ENCODE measurements around the gene AGRP. TPM values are rescaled to one million over a fixed set of nuclear protein-coding genes. Genes with fewer than 3 reads are reported as not detected.
A peak's percentile ranks its signal among the peaks of the same experiment; 100 is the strongest.
"Not testable (repeated sequence)": the region's sequence is repeated elsewhere in the genome, so short reads cannot be mapped to it uniquely, and the experiment has no call there.

AGRP gene
- total RNA-seq, 6 donors from 2014 or later, result 3.5 to 7.6 (median 3.8) TPM; not detected in 3

- no peak for ATAC-seq (ENCODE audit: low FRiP score in 2 of 2)
- Histone ChIP-seq H3K27me3 (no peaks in the 10 kb centered on the region), H3K36me3 (peaks cover 0 to 4% (median 0%) of the 10 kb centered on the region in 4 donors), H3K4me1 (peaks cover 9 to 34% (median 23%) of the 10 kb centered on the region in 4 donors), H3K4me3 (no peak overlapping the region), H3K27ac (peak overlapping the region; percentile 45 to 84 (median 68)), H3K9me3 (no peaks in the 10 kb centered on the region)
- DNase-seq, result no peak
- 55 to 84% methylated on average over 4 of the region's 4 CpGs for WGBS, 2 donors
- no peak for TF ChIP-seq CTCF (IDR thresholded peaks at IDR 0.05)
- TF ChIP-seq EP300 (IDR thresholded peaks at IDR 0.05), result no peak
- no peak for TF ChIP-seq POLR2AphosphoS5 (IDR thresholded peaks at IDR 0.05)
- no peak for TF ChIP-seq POLR2A (IDR thresholded peaks at IDR 0.05)
Observed at GRCh38 chr16:67489401-67490083, 6.2 kb upstream of the AGRP start.

DNA sequence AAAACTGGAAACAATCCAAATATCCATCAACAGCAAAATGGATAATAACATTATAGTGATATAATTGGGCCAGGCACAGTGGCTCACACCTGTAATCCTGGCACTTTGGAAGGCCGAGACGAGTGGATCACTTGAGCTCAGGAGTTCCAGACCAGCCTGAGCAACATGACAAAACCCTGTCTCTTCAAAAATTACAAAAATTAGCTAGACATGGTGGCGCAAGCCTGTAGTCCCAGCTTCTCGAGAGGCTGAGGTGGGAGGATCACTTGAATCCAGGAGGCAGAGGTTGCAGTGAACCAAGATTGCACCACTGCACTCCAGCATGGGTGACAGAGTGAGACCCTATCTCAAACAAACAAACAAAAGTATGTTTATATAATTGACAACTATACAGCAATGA is 4.2 kb upstream of the AGRP start:
- H3K4me1 ChIP-seq, result peaks cover 16 to 39% (median 29%) of the 10 kb centered on the region in 4 donors
- peak overlapping the region in 1 of 4 donors; percentile 67 for H3K27ac ChIP-seq
- H3K36me3 ChIP-seq; H3K4me3 ChIP-seq; H3K9me3 ChIP-seq; DNase-seq; H3K27me3 ChIP-seq; ATAC-seq (ENCODE audit: low FRiP score in 2 of 2): not testable (repeated sequence)
- WGBS, 2 donors, result 88 to 92% methylated on average over 4 of the region's 4 CpGs

- TF ChIP-seq POLR2AphosphoS5 (IDR thresholded peaks at IDR 0.05), result peak in 1 of 2 donors; percentile 27
- TF ChIP-seq CTCF (IDR thresholded peaks at IDR 0.05), result no peak
- peak in 1 of 4 donors; percentile 32 for TF ChIP-seq POLR2A (IDR thresholded peaks at IDR 0.05)
- peak in 1 of 4 donors; percentile 44 for TF ChIP-seq EP300 (IDR thresholded peaks at IDR 0.05)
Observed at GRCh38 chr16:67486805-67487204, 3.5 kb upstream of the AGRP start.

GRCh38 chr16:67483731-67484525 is 581 bp upstream of the AGRP start:
- Histone ChIP-seq H3K4me3 (no peak overlapping the region), H3K36me3 (peaks cover 0 to 4% (median 0%) of the 10 kb centered on the region in 4 donors), H3K27ac (peak overlapping the region in 1 of 4 donors; percentile 98), H3K27me3 (no peaks in the 10 kb centered on the region), H3K4me1 (peaks cover 31 to 54% (median 37%) of the 10 kb centered on the region in 4 donors), H3K9me3 (no peaks in the 10 kb centered on the region)
- 86 to 88% methylated on average over 10 to 12 of the region's 12 CpGs for WGBS, 2 donors
- no peak for TF ChIP-seq EP300 (IDR thresholded peaks at IDR 0.05)
- no peak for TF ChIP-seq CTCF (IDR thresholded peaks at IDR 0.05)
- TF ChIP-seq POLR2A (IDR thresholded peaks at IDR 0.05), result no peak
- TF ChIP-seq POLR2AphosphoS5 (IDR thresholded peaks at IDR 0.05), result no peak
- no peak for ATAC-seq (ENCODE audit: low FRiP score in 2 of 2)
- no peak for DNase-seq

More at GRCh38 chr16:67486805-67487204, 3.5 kb upstream of the AGRP start:
- Histone ChIP-seq H3K36me3 (peaks cover 0 to 4% (median 0%) of the 10 kb centered on the region in 4 donors), H3K4me3 (no peak overlapping the region), H3K4me1 (peaks cover 22 to 46% (median 36%) of the 10 kb centered on the region in 4 donors), H3K27ac (peak overlapping the region in 2 of 4 donors; percentile 13 to 67), H3K9me3 (no peaks in the 10 kb centered on the region), H3K27me3 (no peaks in the 10 kb centered on the region)
- ATAC-seq (ENCODE audit: low FRiP score in 2 of 2), result peak in 1 of 2 donors; percentile 40
- WGBS, 2 donors, result 48 to 58% methylated on average over 3 of the region's 3 CpGs
- DNase-seq, result peak in 1 of 2 donors; percentile 59
